Ovary (tissue), 3 donors: ENCODE results near the gene NOX5.

Source experiments
- CTCF ChIP-seq, 3 donors: fragments of 450-650 bp in 2 of 3; fragments of 200-600 bp in 1 of 3; IDR thresholded peaks; one replicate each; pipeline versions ENCODE4 v1.5.1 to v1.8.0; 2016 to 2022; ENCODE audit warnings: antibody characterized with exemption in 3 of 3, mild to moderate bottlenecking in 1 of 3
- EP300 ChIP-seq: sonication (generic); formaldehyde crosslinking; IDR thresholded peaks from one replicate; pipeline ENCODE4 v1.6.1; 2017; ENCODE audit warnings: antibody characterized with exemption
- POLR2A ChIP-seq: fragments of 450-650 bp; IDR thresholded peaks from one replicate; pipeline ENCODE4 v1.6.1; 2017; ENCODE audit warnings: antibody characterized with exemption, mild to moderate bottlenecking, moderate library complexity
- donor health status: DM: no; HTN: no; CAD: no.

GRCh38 chr15:69070396-69070795, 55.9 kb downstream of the NOX5 start:
- TF ChIP-seq CTCF (IDR thresholded peaks at IDR 0.05), result no peak
- TF ChIP-seq EP300, result no peak
- no peak for TF ChIP-seq POLR2A
